NOMO-1 treated with DMSO at 0.1 percent for 48 hours (cell line): ENCODE results near the gene FNIP1.
"Not testable (repeated sequence)": the region's sequence is repeated elsewhere in the genome, so short reads cannot be mapped to it uniquely, and the experiment has no call there.

Experiments
- DNase-seq: peaks from one replicate; lab custom pipeline; 2025; ENCODE audit not compliant: unreplicated experiment; lab: John Stamatoyannopoulos, UW

FNIP1 gene

DNA sequence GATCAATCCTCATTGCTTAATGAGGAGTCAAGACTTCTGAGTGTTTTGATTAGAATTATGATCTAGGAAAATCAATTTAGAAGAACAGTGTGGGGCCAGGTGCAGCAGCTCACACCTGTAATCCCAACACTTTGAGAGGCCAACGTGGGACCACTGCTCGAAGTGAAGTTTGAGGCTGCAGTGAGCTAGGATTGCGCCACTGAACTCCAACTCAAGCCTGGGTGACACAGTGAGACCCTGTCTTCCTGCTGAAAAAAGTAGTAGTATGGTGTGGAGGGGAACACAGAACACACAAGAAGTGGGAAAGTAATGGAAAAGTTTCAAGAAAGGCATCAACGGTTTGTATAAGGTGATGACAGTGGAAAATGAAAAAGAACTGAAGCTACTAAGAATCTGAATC, 9.1 kb downstream of the FNIP1 start:
- no peak for DNase-seq

DNA sequence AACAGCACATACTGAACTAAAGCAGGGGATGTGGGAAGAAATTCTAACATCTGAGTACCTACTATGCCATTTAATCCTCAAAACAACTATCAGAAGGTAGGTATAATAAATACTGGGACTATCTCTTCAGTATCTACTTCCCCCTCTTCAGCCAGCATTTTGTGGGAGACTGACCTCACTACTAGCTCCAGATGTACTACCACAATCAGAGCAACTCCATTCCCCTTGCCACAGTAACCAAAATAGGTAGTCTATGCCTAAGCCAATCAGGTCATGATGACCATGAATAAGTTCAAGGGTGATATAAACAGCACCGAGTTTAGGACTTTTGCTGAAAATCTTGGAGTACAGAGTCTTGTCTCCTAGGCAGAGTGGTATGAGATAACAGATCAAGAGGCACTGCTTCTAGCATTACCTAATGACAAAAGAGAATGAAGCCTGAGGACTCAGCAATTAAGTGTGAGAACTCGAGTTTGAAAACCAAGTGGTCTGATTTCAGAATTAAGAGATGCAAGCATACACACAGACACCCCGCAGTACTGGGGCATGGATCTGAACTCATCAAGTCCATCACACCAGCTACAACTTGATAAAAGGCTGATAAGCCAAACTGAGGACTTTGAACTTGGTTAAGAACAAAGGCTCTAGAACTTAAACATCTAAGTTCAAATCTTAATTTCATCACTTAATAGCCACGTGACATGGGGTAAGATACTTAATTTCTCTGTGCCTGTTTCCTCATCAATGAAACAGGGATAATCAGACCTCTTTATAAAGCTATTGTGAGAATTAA, 9.7 kb downstream of the FNIP1 start:
- DNase-seq = no peak

DNA sequence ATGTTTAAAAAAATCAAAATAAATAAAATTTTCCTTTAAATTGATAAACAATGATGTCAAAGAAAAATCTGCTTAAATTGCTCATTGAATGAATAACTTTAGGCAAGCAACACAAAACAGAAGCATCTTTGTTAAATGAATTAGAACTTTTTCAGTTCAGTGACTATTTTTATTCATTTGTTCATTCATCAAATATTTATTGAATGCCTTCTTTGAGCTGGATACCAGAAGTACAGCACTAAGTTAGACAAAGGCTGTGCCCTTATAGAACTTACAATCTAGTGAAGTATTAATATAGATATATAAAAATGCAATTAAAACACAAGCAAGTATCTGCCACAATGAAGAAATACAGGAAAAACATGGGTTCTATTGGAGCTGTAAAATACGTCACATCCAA, 10.8 kb downstream of the FNIP1 start:
- DNase-seq = no peak

DNA sequence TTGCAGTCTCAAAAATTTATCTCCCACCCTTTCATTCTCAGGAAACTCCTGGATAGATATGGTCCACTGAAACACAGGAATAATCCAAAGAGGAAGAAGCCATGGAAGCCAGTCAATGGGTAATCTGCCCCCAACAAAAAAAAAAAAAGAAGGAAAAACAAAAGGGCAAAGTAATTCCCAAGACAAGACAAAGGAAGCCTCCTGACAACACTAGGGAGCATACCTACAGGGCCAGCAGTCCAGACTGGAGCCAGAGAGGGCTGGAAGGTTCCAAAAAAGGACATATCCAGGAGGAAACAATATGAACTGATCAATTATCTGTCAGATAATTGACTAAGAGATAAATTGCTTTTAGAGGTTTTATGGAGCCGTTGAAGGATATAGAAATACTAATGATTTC, 12.9 kb downstream of the FNIP1 start:
- no peak for DNase-seq

DNA sequence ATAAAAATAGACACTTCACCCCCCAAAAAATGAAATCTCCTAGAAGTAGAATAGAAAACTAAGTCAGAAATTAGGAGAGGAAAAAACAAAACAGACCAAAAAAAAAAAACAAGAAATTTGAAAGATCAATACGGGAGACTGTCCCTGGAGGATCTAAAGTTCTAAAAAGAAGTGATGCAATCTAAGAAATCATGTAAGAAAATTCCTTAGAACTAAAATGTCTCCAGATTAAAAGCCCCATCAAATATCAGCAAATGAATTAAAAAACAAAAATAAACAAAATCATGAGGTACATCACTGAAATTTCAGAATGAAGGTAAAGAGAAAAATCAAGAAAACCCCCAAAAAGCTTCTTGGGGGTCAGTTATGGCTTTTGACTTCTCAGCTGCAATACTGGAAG, 13.5 kb downstream of the FNIP1 start:
- DNase-seq = no peak

DNA sequence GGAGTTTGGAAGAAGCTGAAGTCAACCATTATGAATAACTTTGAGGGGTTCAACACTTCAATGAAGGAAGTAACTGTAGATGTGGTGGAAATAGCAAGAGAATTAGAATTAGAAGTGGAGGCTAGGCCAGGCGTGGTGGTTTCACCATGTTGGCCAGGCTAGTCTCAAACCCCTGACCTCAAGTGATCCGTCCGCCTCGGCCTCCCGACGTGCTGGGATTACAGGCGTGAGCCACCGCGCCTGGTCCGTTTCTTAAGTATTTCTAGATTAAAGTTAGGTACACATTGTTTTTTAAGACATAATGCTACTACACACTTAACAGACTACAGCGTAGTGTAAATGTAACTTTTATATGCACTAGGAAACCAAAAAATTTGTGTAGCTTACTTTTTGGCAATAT, 14.1 kb downstream of the FNIP1 start:
- no peak for DNase-seq

DNA sequence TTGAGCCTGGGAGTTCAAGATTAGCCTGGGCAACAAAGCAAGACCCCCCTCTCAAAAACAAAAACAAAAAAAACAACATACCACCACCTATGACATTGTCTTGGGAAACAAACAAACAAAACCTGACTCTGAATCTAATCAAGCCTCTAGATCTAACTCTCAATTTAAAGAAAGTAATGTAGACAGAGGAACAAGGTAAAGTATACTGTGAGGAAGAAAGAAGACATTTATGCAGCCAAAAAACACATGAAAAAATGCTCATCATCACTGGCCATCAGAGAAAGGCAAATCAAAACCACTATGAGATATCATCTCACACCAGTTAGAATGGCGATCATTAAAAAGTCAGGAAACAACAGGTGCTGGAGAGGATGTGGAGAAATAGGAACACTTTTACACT, 18.7 kb downstream of the FNIP1 start:
- DNase-seq = not testable (repeated sequence)

DNA sequence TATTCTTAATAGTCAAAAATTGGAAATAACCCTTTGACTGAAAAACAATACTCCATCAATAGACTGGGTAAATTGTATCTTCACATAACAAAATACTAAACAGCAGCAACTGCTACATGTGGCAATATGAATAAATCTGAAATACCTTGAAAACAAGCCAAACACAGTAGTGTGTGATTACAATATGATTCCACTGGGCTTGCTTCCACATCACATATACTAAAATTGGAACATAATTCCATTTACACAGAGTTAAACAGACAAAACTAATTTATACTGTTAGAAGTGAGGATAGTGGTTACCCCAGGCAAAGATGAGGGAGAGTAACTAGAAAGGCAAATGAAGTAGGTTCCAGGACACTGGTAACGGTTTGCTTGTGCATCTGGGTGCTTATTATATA, 20.4 kb downstream of the FNIP1 start:
- DNase-seq = no peak

DNA sequence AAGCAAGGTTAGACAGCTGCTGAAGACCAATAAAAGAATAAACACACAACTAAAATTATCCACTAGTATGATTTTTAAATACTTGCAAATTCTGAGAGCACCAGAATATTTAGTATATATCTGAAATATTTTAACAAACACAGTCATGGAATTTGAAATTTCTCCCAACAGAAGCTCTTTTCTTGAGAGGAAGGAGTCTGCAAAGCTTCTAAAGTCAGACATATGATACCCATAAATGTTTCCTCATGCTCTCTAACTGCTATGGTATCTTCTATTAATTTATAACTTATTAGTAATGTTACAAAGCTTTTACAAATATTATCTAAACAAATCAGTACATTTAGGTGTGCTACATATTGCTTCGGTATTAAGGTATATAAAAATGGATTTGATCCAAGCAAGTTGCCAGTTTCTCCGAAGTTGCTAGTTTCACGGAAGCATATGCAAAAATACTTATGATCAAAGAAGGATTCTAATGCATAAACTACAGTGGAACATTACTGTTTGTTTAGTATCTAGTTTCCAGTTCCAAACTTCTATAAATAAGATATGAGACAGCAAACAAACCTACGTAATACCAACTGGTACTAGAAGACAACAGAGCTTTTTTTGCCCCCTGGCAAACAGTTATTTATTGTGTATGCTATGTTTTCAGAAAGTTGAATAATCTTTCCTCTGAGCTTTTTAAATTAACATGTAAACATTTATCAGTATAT, 22.0 kb downstream of the FNIP1 start:
- no peak for DNase-seq

DNA sequence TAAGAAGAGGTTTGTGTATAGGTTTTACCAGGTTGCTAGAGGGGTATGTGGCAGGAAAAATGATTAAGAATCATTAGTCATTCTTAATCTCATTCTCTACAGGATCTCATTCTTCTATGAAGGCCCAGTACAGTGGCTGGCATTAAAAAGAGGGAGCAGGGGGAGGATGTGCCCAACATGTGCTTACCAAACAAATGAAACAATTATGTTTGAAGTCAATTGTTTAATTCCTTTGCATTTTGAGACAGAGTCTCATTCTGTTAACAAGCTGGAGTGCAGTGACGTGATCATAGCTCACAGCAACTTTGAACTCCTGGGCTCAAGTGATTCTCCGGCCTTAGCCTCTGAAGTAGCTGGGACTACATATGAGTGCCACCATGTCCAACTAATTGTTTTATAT, 23.0 kb downstream of the FNIP1 start:
- DNase-seq = no peak

DNA sequence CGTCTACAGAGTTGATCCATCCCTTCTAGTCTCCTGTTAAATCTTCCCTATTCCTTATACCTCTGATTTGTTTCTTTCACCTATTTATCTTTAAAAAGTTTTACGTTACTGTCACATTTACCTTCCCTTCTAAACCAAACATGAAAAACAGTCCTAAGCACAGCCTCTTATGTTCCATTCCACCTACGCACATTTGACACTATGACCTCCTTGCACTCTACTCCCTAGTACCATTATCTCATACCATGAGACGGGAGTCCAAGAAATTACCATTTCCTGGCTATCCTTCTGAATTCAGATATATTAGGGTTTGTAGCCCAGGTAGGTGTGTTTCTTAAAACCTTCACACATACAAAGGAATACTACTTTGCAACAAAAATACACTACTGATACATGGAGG, 25.1 kb downstream of the FNIP1 start:
- DNase-seq = no peak

DNA sequence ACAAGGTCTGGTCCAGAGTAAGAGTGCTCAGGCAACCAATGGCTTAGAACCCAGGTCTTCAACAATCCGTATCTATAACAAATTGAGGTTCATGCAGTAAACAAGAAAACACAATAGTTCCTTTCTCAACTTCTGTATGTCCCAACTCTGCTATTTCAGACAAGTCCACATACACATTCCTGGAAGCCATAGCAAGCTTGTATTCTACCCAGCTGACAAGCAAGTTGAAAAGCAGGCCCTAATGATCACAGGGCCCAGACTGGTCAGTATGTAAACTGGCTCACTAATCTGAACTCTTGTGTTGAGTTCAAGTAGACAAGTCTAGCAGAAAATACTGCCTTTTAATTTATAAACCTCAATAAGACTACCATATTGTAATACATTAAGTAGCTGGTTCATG, 26.9 kb downstream of the FNIP1 start:
- DNase-seq = no peak

DNA sequence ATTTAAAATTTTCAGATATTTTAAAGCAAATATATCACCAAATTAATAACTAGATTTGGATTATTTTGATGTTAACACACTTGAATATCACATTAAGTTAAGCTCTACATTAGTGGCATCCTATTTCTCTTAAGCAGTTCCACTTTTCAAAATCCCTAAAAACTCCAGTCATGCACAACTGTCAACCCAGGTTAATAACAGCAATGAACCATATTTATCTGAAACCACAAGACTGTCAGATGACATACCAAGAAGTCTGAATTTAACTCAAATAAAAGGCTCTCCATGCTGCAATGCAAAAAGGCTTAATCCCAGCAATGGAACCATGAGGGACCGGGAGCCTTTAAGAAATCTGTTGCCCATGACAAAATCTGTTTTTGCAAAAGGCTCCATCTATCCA, 27.5 kb downstream of the FNIP1 start:
- no peak for DNase-seq

DNA sequence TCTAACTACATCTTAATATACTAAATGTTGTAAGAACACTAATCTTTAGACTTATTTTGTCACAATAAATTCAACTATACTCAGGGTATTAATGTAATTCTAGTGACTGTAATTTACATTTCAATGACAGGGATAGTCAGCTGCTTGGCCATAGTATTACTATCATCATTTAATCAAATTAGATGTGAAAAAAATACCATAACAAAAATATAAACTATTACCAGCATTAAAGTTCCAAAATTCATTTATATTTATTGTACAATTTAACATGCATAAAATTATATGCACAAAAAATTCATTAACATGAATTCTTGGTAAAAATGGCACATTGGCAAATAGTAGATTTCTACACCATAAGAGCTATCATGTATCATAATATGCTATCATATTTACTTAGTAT, 28.9 kb downstream of the FNIP1 start:
- DNase-seq = no peak

DNA sequence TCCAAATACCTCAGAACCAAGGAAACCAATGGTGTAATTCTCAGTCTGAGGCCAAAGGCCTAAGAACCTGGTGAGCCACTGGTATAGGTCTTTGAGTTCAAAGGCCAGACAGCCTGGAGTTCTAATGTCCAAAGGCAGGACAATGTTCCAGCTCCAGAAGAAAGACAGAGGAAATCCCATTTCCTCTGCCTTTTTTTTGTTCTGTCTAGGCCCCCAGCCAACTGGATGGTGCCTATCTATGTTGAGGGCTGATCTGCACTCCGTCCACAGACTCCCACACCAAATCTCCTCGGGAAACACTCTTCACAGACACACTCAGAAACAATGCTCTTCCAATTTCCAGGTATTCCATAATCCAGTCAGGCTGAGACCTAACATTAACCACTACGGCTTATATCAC, 30.1 kb downstream of the FNIP1 start:
- no peak for DNase-seq

DNA sequence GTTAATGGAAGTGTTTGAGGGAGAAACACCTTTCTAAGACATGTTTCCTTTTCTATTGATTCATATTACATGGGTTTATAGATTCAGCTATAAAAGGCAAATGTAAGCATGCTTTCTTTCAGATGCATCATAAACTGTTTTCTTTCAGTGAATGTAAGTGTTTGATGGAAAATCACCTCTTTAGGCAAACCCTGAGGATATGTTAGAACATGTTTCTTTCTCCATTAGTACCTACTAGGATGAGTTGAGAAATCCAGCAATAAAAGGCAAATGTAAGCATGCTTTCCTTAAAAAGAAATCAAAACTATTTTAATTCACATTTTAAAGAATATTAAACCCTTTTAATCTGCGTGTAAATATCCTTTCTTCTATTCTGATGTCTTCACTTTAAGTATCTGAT, 31.6 kb downstream of the FNIP1 start:
- DNase-seq = no peak

DNA sequence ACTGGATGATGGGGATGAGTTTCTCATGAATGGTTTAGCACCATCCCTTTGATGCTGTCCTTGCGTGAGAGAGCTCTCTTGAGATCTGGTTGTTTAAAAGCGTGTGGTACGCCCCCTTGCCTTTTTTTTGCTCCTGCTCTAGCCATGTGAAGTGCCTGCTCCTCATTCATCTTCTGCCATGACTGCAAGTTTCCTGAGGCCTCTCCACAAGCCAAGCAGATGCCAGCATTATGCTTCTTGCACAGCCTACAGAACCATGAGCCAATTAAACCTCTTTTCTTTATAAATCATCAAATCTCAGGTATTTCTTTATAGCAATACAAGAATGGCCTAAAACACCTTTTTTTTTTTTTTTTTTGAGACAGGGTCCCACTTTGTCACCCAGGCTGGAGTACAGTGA, 32.8 kb downstream of the FNIP1 start:
- no peak for DNase-seq

DNA sequence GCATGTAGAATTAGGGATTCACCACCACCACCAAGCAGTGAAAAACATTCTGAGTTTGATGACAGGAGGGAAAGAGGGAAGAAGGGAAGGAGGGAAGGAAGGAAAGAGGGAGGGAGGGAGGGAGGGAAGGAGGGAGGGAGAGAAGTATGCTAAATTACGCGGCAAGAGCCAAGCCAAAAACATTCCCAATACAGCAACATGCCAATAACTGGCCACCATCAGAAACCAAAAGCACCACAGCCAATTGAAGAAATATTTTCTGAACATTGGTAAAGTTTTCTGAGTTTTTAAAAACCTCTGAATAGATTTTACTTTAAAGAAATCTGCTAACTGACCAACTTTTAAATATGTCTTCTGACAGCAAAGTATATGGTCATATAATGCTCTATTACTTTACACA, 36.0 kb downstream of the FNIP1 start:
- no peak for DNase-seq

DNA sequence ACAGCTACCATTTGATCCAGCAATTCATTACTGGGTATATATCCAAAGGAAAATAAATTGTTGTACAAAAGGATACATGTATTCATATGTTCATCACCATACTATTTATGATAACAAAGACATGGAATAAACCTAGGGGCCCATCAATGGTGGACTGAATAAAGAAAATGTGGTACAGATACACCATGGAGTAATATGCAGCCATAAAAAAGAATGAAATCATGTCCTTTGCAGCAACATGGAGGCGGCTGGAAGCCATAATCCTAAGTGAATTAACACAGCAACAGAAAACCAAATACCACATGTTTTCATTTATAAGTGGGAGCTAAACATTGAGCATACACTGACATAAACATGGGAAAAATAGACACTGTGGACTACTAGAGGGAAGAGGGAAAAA, 37.1 kb downstream of the FNIP1 start:
- no peak for DNase-seq

DNA sequence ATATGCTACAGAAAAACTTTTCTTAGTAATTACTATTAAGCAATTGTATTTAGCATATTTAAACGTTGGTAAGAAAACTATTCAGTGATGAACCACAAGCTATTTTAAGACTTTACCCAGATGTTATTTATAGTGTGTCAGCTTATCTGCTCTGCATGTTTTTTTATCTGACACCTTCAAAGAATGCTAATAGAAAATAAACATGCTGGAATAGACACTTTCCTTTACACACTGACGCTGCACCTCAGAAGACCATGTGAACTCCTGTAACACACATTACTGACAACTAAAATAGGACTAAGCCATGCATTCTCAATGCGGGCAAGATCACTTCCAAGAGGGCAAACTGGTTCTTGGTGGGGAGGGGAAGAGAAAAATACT, 38.3 kb downstream of the FNIP1 start:
- peak; percentile 39 for DNase-seq

DNA sequence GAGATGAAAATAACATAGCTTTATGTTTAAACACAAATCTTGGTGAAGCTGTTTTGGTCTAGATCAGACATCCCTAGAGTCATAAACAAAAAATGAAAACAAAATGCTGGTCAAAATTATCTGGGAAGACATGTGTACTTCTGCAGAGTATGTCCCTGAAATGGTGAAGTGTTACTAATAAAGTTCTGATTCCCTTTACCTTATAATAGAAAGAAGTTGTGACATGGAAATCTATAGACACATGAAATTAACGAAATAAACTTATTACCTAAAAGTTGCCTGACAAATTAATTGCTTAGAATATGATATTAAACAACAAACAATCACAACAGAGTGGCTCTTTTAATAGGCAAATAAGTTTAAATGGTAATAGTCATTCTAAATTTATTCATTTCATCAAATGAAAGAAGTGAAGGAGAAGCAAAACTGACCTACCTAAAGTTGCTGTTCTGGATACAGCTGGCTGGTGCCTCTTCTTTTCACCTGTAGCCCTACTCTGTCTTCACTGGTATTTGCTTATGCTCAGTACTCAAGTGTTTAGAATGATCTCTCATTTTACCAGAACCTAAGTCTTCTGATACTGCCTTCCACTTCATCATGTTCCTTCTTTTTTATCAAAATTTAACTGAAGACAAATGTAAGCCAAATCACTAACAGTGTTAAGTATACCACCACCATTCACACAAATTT, 38.8 kb downstream of the FNIP1 start:
- no peak for DNase-seq

DNA sequence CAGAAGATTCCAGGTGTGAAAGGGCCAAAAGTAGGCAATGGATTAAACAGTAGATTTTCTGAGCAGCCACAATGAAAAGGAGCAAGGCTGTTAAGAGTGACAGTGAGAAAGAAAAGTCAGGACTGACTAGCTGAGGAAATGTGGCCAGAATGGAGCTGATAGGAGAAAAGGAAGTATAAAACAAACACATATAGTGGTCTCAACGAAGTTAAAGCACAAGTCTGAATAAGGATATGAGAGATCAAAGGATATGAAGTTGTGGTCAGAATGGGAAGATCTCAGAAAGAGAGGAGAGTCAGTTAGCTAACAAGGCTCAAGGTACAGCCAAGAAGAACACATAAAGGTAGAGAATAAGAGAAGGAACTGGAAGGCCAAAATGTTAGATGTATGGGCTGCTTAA, 39.9 kb downstream of the FNIP1 start:
- no peak for DNase-seq
